HG02970 (cell line): ENCODE measurements around the gene CTNNA3.
"Not testable (repeated sequence)": the region's sequence is repeated elsewhere in the genome, so short reads cannot be mapped to it uniquely, and the experiment has no call there.

ENCODE experiments used
- ATAC-seq: cut with Tn5 transposase; IDR thresholded peaks from one replicate; pipeline ENCODE4 v1.9.1; 2021; ENCODE audit warnings: mild to moderate bottlenecking, moderate library complexity, moderate number of reproducible peaks; ENCODE audit not compliant: unreplicated experiment, low FRiP score

Gene CTNNA3

DNA sequence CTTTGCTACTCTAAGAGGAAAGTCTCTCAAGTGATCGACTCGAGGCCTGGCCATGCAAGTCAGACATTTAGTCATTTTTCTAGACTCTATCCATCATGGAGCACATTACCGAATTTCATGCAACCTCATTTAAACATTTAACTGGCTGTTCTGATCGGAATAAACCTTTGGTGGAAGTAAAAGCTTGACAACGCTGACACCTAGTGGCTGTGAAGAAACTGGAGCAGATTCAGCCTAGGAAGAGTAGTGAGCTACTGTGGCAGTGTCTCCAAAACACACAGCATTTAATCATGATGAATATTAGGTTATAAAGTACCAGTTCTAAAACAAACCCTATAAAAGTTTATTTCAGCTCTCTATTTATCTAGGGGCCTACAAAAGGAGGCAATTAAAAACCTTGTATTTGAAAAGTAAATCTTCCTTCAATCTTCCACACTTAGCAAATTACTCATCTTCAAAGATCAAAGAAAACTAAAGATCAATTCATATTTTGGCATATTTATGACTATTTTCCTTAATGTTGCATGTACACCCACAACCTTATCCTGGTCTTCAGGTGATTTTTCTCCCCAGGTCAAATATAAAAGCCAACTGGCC lies 175.0 kb downstream of the CTNNA3 start:
- peak; percentile 72 for ATAC-seq

DNA sequence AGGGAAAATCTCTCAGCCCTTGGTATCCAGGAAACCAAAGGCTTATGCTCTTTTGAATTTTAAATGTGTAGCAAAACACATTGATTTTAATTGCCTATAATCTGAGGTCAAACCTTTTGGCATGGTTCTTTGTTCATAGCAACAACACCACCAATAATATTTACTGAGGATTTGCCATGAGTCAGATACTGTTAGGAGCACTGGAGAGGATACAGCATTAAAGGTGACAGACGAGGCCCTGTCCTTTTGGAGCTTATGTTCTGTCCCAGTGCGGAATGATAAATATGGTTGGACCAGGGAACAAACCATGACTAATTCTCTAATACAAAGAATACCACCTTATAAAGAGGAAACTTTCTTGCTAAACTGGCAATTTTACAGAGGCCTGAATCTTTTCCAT lies 176.6 kb downstream of the CTNNA3 start:
- ATAC-seq = no peak

DNA sequence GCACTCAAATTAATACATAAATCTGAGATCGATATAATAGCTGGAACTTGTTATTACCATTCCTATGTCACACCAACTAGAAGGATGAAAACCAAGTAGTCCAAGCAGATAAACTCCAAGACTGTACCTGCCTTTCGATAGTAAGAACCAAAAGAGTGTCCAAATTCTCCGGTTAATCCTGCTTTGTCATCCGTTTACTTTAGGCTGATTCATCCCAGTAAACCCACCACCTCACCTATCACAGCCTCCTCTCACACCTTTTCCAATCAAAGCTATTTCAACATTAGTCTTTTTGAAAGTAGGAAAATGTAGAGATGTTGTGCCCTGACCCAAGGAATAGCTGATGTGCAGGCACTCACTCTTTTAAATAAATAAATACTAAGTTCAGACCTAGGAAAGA lies 177.2 kb downstream of the CTNNA3 start:
- no peak for ATAC-seq

DNA sequence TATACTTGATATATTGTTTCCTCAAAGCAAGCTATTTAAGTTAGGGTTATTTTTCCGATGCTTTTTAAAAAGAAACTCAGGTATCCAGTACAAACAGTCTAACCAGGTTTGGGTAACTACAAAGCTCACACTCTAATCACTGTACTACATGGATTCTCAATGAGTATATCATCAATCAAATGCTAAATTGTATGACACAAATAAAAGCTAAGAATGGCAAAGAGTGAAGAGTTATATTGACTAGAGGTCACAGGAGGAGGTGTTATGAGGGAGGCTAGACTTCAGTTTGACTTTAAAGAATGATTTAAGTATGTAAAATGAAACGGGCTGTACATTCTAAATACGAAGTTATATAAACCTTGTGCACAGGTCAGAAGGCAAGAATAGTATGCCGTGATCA lies 178.0 kb downstream of the CTNNA3 start:
- ATAC-seq = no peak

DNA sequence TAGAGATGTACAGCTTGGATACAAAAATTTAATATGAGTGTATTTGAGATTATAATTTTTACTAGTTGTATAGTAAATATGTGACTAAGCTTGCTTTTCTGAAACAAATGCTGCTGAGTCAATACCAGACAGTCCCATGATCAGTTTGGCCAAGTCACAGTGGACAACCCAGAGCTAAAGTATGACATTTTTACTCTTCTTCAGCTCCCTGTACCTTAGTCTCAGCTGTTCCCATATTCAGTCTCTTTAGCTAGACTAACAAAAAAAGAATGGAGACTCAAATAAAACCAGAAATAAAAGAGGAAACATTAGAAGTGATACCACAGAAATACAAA lies 189.3 kb downstream of the CTNNA3 start:
- ATAC-seq = no peak

DNA sequence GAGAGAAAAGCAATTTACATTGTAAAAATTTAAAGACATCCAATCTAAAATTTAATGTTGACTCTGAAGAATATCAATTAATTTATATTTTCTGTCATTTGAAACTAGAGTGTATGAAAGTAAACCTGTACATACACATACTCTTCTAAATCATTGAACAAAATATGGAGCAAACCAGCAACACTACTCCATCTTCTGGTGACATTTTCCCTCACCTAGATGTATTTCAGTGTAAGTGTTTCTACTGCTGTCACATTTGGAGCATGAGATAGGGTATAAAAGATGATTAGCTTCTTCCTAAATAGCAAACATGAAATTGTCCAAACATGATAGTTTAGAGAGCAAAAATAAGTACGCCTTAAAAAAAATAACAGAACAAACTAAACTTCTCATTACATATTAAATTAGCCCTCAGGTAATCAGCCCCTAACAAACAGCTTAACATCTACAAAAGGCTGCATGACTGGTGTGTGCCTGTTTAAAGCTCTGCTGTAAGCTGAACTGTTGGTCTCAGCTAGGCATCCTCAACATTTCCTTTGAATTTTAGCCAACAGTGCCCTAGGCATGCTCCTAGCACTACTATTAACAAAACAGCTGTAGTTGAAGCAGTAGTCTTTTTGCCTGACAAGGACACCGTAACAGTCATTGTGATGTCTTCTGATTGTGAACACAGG lies 189.8 kb downstream of the CTNNA3 start:
- no peak for ATAC-seq

DNA sequence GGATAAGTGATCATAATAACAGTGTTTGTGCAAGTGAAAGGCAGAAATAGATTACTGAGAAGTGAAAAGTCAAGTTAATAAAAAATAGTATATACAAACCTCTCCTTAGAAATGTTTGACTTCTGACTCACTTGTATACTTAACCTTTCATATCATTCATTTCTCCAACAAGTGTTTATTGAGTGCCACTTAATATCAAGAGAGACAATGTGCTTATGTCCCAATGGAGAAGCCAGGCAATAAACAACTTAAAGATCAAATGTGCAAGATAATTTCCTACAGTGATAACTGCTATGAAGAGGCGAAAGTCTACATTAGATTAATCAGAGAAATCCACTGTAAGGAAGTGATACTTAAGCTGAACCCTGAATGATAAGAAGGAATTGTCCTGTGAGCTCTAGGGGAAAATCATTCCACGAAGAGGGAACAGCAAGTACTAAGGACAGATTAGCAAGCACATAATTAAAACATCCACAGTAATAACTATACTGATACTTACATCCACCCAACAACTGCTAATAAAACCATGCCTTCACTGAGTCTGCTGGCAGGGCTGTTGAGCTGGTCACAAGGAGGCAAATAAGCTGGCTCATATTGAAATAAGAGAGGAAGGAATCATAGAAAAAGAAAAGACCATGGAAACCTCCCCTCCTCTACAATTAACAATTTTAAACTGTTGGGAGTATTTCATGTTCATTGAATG lies 203.5 kb downstream of the CTNNA3 start:
- ATAC-seq = no peak

DNA sequence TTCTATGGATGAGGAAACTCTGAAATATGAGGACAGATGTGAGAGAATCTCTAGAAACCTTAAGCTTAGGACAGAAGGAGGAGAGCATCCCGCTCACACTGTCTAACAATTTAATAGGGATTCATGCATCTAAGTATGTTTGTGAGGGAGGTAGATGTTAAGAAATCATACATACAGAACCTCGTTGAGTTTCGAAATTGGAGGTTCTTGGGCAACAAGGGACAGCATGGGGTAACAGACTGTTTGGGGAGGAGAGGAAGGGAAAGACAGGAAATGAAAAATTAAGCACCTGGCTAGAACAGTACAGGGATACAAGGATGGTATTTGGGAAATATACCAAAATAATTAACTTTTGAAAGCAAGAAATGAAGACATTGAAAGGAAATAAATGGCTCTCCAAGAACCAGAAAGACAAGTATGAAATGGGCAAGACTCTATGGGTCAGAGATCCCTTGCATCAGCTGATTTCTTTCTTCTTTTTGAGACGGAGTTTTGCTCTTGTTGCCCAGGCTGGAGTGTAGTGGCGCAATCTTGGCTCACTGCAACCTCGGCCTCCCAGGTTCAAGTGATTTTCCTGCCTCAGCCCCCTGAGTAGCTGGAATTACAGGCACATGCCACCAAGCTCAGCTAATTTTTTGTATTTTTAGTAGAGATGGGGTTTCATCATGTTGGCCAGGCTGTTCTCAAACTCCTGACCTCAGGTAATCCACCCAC lies 207.9 kb downstream of the CTNNA3 start:
- ATAC-seq = no peak

DNA sequence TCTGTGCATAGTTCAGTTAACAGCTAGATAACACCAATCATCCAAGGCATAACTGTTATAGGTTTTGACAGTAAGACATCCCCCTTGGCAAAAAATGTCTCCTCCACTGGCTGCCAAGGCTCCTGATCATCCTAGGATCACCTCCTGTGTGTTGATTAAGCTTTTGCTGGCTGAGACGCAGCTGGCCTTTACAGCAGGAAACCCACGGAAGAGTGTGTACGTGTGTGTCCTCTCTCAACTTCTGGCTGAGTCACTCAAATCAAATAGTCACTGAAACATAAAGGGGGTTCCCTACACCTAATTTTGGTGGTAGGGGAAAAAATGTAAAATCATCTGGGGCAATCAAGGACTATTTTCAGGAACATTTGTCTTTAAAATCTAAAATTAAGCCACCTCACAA lies 208.8 kb downstream of the CTNNA3 start:
- ATAC-seq = no peak

DNA sequence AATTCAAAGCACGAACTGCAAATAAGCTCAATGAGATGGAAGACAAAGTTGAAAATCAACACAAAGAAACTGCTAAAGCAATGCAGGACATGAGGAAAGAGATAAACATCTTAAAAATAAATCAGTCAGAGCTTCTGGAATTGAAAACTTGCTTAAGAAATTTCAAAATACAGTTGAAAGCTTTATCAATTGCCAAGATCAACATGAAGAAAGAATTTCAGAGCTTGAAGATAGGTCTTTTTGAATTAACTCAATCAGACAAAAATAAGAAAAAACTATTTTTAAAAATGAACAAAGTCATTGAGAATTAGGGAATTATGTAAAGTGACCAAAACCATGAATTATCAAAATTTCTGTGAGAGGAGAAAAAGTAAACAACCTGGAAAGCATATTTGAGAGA lies 218.1 kb downstream of the CTNNA3 start:
- ATAC-seq = no peak

DNA sequence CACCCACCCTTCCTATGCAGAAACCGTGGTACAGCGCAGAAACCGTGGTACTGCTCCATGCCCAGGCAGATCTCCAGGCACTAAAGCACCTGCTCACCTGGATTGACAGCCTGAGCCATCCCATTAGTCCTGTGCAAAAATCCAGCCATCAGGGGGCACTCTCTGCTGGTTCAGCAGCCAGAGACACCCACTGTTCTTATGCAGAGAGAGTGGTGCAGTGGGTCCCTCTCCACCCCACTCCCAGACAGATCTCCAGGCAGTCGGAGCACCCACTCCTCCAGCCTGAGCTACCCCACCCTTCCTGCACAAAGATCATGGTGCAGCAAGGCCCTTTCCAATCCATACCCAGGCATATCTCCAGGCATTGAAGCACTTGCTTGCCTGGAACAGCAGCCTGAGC lies 219.8 kb downstream of the CTNNA3 start:
- ATAC-seq = no peak

DNA sequence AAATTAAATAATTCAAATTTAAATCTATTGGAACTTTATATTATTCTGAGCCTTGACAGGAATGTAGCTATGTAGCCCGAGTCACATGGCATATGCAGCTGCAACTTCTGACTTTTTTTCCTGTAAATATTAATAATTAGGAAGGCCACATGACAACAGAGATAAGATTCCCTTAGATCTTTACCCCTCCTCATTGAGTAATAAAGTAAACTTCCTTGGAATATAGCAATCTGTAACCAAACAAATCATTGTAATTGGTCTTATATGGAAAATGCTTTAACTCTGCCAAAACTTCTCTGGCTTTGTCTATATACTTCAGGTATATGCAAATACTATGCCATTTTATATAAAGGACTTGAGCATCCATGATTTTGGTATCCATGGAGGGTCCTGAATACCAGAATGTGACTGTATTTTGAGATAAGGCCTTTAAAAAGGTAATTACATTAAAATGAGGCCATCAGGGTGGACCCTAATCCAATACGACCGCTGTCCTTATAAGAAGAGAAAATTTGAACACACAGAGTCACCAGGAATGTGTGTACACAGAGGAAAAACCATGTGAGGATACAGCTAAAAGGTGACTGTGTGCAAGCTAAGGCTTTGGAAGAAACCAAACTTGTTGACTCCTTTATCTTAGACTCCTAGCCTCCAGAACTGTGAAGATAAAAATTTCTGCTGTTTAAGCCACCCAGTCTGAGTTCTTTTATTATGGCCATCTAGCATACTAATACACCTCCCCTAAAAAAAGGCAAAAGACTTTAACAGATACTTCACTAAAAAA lies 222.0 kb downstream of the CTNNA3 start:
- no peak for ATAC-seq

DNA sequence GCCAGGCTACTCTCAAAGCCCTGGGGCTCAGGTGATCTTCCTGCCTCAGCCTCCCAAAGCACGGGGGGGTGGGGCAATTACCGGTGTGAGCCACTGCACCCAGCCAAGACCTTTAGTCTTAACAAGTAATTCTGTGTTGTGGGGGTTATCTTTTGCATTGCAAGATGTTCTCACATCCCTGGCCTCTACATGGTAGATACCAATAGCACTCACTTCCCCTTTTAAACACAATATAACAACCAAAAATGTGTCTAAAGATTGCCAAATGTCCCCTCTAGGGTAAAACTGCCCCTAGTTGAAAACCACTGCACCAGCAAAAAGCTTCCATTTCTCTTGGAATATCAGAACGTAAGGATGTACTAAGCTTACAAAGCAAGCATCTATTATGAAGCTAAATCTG lies 225.0 kb downstream of the CTNNA3 start:
- ATAC-seq = no peak

DNA sequence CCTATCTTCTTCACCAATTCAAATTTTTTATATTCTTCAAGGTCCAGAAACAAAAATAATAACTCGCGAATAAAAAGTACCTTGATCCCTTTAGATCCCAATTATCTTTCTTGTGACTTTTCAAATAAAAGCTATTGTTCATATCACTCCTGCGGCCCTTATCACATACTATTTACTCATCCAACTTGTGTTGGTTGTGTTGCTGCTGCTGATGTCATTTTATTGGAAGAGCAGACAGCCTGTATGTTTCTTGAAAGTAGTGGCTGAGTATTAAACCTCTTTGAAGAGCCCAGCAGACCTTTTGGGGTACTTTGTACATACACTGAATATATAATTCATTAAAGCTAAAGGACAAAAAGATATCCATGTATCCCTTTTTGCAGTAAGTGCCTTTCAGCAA lies 231.7 kb downstream of the CTNNA3 start:
- ATAC-seq = no peak

DNA sequence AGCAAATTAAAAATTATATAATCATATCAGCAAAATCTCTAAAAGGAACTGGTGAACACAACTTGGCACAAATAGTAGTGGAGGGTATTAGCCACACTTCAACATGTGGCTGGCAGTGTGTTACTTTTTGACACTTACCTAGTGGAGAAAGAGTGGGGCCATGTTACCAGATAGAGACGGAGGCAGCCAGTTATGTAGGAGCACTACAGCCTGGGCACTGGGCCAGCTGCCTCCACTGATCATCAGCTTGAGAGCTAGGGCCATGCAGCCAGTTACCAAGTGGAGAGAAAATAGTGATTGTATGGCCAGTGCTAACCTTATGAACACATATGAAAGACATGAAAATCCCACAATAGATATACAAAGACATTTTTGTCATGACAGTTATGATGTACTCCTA lies 243.1 kb downstream of the CTNNA3 start:
- ATAC-seq = no peak

DNA sequence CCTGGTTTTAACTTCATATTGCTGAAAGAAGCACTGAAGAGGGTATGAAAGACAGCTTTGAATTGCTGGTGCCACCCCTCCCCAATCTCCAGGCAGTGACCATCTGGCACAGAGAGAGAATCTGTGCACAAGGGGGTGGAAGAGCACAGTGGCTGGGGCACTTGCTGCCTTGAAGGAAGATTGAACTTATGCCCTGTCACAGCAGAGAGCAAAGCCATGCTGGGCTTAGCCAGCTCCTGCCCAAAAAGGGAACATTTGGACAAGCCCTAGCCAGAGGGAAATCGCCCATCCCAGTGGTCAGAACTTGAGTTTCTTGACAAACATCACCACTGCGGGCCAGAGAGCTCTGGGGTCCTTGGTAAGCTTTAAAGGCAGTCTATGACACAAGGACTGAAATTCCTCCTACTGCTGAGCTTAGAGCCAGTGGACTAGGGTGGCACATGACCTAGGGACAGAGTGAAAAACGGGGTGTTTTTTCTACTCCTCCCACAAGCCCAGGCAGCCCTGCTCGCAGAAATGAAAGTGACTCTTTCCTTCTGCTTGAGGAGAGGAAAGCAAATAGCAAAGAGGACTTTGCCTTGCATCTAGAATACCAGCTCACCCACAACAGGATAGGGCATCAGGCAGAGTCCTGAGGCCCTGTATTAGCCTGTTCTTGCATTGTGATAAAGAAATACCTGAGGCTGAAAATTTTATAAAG lies 257.2 kb downstream of the CTNNA3 start:
- ATAC-seq = no peak

DNA sequence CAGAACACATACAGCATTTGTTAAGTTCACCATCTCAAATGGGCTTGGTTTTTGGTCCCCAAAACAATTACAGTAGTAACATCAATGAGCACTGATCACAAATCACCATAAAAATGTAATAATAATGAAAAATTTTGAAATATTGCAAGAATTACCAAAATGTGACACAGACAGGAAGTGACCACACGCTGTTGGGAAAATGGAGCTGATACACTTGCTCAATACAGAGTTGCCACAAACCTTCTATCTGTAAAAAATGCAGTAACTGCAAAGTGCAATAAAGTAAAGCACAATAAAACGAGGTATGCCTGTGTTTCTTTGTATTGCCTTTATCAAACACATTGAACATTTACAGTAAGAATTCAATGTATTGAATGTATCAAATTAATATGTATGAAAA lies 262.7 kb downstream of the CTNNA3 start:
- no peak for ATAC-seq

DNA sequence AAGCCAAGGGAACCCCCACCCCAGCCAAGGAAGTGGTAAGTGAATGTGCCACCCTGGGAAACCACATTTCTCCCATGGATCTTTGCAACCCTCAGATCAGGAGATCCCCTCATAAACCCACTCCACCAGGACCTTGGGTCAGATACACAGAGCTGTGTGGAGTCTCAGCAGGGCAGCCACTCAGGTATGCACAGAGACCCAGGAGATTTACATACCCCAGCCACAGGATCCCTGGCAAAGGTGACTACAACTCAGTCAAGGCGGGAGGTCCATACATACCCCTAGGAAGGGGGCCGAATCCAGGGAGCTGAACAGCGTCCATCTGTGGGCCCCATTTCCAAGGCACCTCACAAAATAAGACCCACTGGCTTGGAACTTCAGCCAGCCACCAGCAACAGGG lies 293.4 kb downstream of the CTNNA3 start:
- ATAC-seq = no peak

DNA sequence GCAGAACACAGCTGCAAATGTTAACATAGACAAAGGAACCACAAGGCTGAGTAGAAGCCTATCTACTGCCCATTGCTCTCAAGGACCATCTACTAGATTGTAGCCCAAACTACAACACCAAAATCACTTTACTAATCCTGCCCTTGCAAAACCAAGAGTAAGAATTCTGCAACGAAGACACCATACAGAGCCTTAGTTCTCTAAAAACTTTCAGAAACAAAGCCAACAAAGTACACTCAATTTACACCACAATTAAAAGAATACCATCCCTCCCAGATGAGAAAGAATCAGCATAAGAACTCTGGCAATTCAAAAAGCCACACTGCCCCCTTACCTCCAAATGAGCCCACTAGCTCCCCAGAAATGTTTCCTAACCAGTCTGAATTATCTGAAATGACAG lies 294.3 kb downstream of the CTNNA3 start:
- ATAC-seq = no peak

DNA sequence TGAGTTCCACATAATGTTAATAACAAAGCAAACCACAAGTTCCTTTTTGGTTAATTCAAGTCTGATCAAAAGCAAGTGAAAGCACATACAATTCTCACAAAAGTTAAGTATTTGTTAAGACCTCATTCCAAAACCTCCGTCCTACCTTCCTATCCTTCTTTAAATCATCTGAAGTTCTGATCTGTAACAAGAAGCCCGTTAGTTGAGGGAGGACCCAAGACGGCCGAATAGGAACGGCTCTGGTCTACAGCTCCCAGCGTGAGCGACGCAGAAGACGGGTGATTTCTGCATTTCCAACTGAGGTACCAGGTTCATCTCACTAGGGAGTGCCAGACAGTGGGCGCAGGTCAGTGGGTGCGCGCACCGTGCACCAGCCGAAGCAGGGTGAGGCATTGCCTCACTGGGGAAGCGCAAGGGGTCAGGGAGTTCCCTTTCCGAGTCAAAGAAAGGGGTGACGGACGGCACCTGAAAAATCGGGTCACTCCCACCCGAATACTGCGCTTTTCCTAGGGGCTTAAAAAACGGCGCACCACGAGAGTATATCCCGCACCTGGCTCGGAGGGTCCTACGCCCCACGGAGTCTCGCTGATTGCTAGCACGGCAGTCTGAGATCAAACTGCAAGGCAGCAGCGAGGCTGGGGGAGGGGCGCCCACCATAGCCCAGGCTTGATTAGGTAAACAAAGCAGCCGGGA lies 309.0 kb downstream of the CTNNA3 start:
- not testable (repeated sequence) for ATAC-seq
